Endothelial cell of umbilical vein (primary cell): ENCODE results near the gene CFAP100. TPM values are rescaled to one million over a fixed set of nuclear protein-coding genes. Genes with fewer than 3 reads are reported as not detected.

Experiments used
- BruUV-seq: library from RNA; stranded (reverse); fragments of 400-500 nt; replicated peaks from 2 replicates; lab custom pipeline; 2021; lab: Mats Ljungman, UMichigan
- CTCF ChIA-PET: fragments of 300-600, 350-600 bp; sonication (Branson Sonifier 250); formaldehyde crosslinking; loops from one replicate; lab custom pipeline; 2021; ENCODE audit warnings: antibody characterized with exemption, inconsistent platforms; lab: Charles Lee
- POLR2A ChIA-PET: fragments of 300-600, 350-600 bp; sonication (Branson Sonifier 250); formaldehyde crosslinking; loops from one replicate; lab custom pipeline; 2021; ENCODE audit warnings: antibody characterized with exemption, inconsistent platforms; lab: Charles Lee
- DNase-seq: peaks from one replicate; pipeline ENCODE4 v3.0.0-alpha.2; 2011; ENCODE audit warnings: low read depth, low spot score
- FAIRE-seq: peaks from 2 replicates; lab custom pipeline; 2011; peaks lifted over from hg19 to GRCh38; lab: Jason Lieb, UNC
- H2AFZ ChIP-seq: 2 replicates; pipeline ENCODE4 v1.6.0; 2012; ENCODE audit warnings: low read depth, low read length, control low read depth, inconsistent platforms
- H3K27ac ChIP-seq: 2 replicates; pipeline ENCODE4 v1.5.1; 2011; ENCODE audit warnings: low read depth, mild to moderate bottlenecking, control low read depth, low read length, moderate library complexity; ENCODE audit not compliant: insufficient read depth
- H3K27me3 ChIP-seq, 2 experiments: 2 replicates each; pipeline versions ENCODE4 v1.6.0 to v1.6.1; 2011; ENCODE audit warnings: low read length in 2 of 2, mixed read lengths in 1 of 2; ENCODE audit not compliant: control insufficient read depth in 2 of 2, insufficient read depth in 2 of 2
- H3K36me3 ChIP-seq, 2 experiments: 2 replicates in 1 of 2; 3 replicates in 1 of 2; pipeline ENCODE4 v1.5.1; 2011; ENCODE audit warnings: low read length in 2 of 2, mild to moderate bottlenecking in 1 of 2, moderate library complexity in 1 of 2; ENCODE audit not compliant: control insufficient read depth in 2 of 2, insufficient read depth in 2 of 2; ENCODE audit errors: extremely low read depth in 1 of 2
- H3K4me1 ChIP-seq: 3 replicates; pipeline ENCODE4 v1.5.1; 2011; ENCODE audit warnings: mild to moderate bottlenecking, low read length; ENCODE audit not compliant: control insufficient read depth, insufficient read depth; ENCODE audit errors: extremely low read depth
- H3K4me2 ChIP-seq: 2 replicates; pipeline ENCODE4 v1.6.1; 2011; ENCODE audit warnings: low read length, control low read depth, mixed read lengths; ENCODE audit not compliant: insufficient read depth
- H3K4me3 ChIP-seq, 3 experiments: fragments of 200-600 bp in 1 of 3; sonication (generic), shearing (Covaris generic) in 1 of 3; replicated peaks in 1 of 3; 2 replicates each; pipeline ENCODE4 v1.5.1; 2011 to 2016; ENCODE audit warnings: control low read depth in 3 of 3, low read length in 3 of 3, mild to moderate bottlenecking in 2 of 3, inconsistent platforms in 1 of 3, low read depth in 1 of 3, moderate library complexity in 1 of 3; ENCODE audit not compliant: insufficient read depth in 1 of 3
- H3K79me2 ChIP-seq: 2 replicates; pipeline ENCODE4 v1.6.0; 2012; ENCODE audit warnings: low read length, inconsistent platforms; ENCODE audit not compliant: control insufficient read depth, insufficient read depth
- H3K9ac ChIP-seq: replicated peaks from 2 replicates; pipeline ENCODE3; 2011; ENCODE audit warnings: low read length, control low read depth; ENCODE audit not compliant: insufficient read depth; ENCODE audit errors: extremely low read depth
- H3K9me1 ChIP-seq: replicated peaks from 3 replicates; pipeline ENCODE4 v1.6.0; 2011; ENCODE audit warnings: mild to moderate bottlenecking, low read length; ENCODE audit not compliant: control insufficient read depth, insufficient read depth; ENCODE audit errors: extremely low read depth
- H3K9me3 ChIP-seq: replicated peaks from 2 replicates; pipeline ENCODE4 v1.5.1; 2012; ENCODE audit warnings: low read length, inconsistent platforms; ENCODE audit not compliant: control insufficient read depth, insufficient read depth
- H4K20me1 ChIP-seq: replicated peaks from 2 replicates; pipeline ENCODE3; 2011; ENCODE audit warnings: mild to moderate bottlenecking, low read length; ENCODE audit not compliant: control insufficient read depth, insufficient read depth; ENCODE audit errors: extremely low read depth
- EZH2 ChIP-seq: IDR thresholded peaks from 2 replicates; pipeline ENCODE4 v1.6.1; 2012; ENCODE audit warnings: borderline replicate concordance, low read depth, mild to moderate bottlenecking, moderate library complexity, low read length, inconsistent platforms; ENCODE audit not compliant: severe bottlenecking
- FOS ChIP-seq: IDR thresholded peaks from 2 replicates; pipeline ENCODE4 v1.6.1; 2011; ENCODE audit warnings: mild to moderate bottlenecking, low read length, moderate library complexity, borderline replicate concordance; ENCODE audit not compliant: insufficient read depth
- GATA2 ChIP-seq: IDR thresholded peaks from 2 replicates; pipeline ENCODE4 v1.7.0; 2011; ENCODE audit warnings: low read depth, mild to moderate bottlenecking, moderate library complexity, mixed read lengths, low read length; ENCODE audit not compliant: insufficient read length, insufficient read depth
- JUN ChIP-seq: IDR thresholded peaks from 2 replicates; pipeline ENCODE4 v1.6.1; 2011; ENCODE audit warnings: borderline replicate concordance, low read depth; ENCODE audit not compliant: insufficient read length, insufficient read depth
- MYC ChIP-seq: IDR thresholded peaks from one replicate; pipeline ENCODE4 v1.6.1; 2011; ENCODE audit warnings: mild to moderate bottlenecking, low read depth, low read length
- POLR2A ChIP-seq: IDR thresholded peaks from 2 replicates; pipeline ENCODE4 v1.6.1; 2012; ENCODE audit warnings: low read depth, mild to moderate bottlenecking, control low read depth, low read length
- POLR2AphosphoS5 ChIP-seq: IDR thresholded peaks from 2 replicates; pipeline ENCODE4 v1.6.1; 2012; ENCODE audit warnings: low read depth, mild to moderate bottlenecking, control low read depth, low read length, moderate library complexity; ENCODE audit not compliant: insufficient read depth
- dilution Hi-C: fragments of 300-500 bp; cut with MboI; formaldehyde crosslinking; loops from one replicate; pipeline ENCODE4 v1.15.0; 2019; ENCODE audit warnings: low sequenced_read_pairs; ENCODE audit not compliant: extremely low pct_ligation_motif_present
- intact Hi-C: fragments of 100-400 bp; cut with micrococcal nuclease; formaldehyde crosslinking; loops from one replicate; pipeline ENCODE4 v1.10.0; 2022
- polyA plus RNA-seq, 4 experiments: library from polyadenylated mRNA; depleted of rRNA in 3 of 4; stranded (reverse) in 3 of 4; unstranded in 1 of 4; fragments of >200 nt; gene quantifications; 2 replicates each; pipeline versions ENCODE4 v1.2.1 to v1.2.3, GENCODE V29; 2011 to 2012; ENCODE audit warnings: missing spikeins in 1 of 4
- total RNA-seq: library from RNA; stranded (reverse); gene quantifications from 2 replicates; pipeline ENCODE4 v1.2.3, GENCODE V29; 2021
- TF ChIP-seq, protein P1 (sequence below), 2 donors: IDR thresholded peaks; 1 replicate in 1 of 2; 2 replicates in 1 of 2; pipeline ENCODE4 v1.5.1; 2011; ENCODE audit warnings: low read length in 2 of 2, mild to moderate bottlenecking in 2 of 2, moderate library complexity in 2 of 2, control low read depth in 1 of 2, inconsistent platforms in 1 of 2, low read depth in 1 of 2; ENCODE audit not compliant: insufficient read depth in 1 of 2; ENCODE audit errors: extremely low read depth in 1 of 2
- TF ChIP-seq, protein P2 (sequence below): IDR thresholded peaks from 2 replicates; pipeline ENCODE4 v1.6.1; 2011; ENCODE audit not compliant: insufficient read depth, insufficient read length

The CFAP100 gene
- total and polyA plus RNA-seq, 2 donors (not counting 3 experiments of a cell fraction or from before 2014, with no cell fraction given), result not detected

DNA sequence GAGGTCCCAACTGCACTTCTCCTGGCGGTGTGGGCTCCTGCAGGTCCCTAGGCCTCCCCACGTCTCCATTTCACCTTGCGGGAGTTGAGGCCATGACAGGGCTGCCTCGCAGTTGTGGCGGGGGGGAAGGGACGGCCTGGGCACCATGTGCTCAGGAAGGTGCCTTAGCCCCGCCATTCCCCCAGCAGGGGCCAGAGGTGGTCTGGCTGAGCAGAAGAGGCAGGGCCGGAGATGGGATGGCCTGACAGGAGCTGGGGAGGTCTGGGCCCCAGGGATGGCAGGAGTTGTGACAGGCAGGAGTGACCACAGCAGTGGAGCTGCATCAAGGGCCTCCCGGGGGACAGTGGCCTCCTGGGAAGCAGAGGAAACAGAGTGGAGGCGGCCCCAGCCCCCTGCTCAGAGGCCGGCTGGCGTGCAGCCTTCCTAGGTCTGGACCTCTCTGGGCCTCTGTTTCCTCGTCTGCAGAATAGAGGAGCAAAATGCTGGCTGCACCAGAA, 18.8 kb upstream of the CFAP100 start:
- H3K27me3 ChIP-seq, result peaks cover 0 to 2% of the 10 kb centered on the region in 2 experiments
- H2AFZ ChIP-seq, result no peak overlapping the region
- H3K4me2 ChIP-seq, result no peak overlapping the region
- ChIA-PET POLR2A (no interaction called here), CTCF (no interaction called here)
- no TSS peak for BruUV-seq
- FAIRE-seq, result no peak
- no peaks in the 10 kb centered on the region for H3K9me3 ChIP-seq
- H4K20me1 ChIP-seq, result no peaks in the 10 kb centered on the region
- no peaks in the 10 kb centered on the region for H3K9me1 ChIP-seq
- no peak overlapping the region for H3K4me3 ChIP-seq
- no peak overlapping the region for H3K27ac ChIP-seq
- H3K4me1 ChIP-seq, result no peaks in the 10 kb centered on the region
- no peak overlapping the region for H3K9ac ChIP-seq
- no peak for DNase-seq
- H3K79me2 ChIP-seq, result no peaks in the 10 kb centered on the region
- dilution Hi-C loops, result no loop called here
- intact Hi-C loops, result no loop called here
- no peaks in the 10 kb centered on the region for H3K36me3 ChIP-seq
- TF ChIP-seq EZH2 (no peak), MYC (no peak), GATA2 (no peak), POLR2AphosphoS5 (no peak), FOS (no peak), JUN (no peak), POLR2A (no peak)
- TF ChIP-seq, protein P1, sequence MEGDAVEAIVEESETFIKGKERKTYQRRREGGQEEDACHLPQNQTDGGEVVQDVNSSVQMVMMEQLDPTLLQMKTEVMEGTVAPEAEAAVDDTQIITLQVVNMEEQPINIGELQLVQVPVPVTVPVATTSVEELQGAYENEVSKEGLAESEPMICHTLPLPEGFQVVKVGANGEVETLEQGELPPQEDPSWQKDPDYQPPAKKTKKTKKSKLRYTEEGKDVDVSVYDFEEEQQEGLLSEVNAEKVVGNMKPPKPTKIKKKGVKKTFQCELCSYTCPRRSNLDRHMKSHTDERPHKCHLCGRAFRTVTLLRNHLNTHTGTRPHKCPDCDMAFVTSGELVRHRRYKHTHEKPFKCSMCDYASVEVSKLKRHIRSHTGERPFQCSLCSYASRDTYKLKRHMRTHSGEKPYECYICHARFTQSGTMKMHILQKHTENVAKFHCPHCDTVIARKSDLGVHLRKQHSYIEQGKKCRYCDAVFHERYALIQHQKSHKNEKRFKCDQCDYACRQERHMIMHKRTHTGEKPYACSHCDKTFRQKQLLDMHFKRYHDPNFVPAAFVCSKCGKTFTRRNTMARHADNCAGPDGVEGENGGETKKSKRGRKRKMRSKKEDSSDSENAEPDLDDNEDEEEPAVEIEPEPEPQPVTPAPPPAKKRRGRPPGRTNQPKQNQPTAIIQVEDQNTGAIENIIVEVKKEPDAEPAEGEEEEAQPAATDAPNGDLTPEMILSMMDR (IDR thresholded peaks at IDR 0.05; ENCODE audit: extremely low read depth in 1 of 2, insufficient read depth in 1 of 2, low read depth in 1 of 2, low read length in 2 of 2), result no peak
- TF ChIP-seq, protein P2, sequence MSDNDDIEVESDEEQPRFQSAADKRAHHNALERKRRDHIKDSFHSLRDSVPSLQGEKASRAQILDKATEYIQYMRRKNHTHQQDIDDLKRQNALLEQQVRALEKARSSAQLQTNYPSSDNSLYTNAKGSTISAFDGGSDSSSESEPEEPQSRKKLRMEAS, result no peak
